Vagina (tissue), 2 donors: ENCODE data around the gene GNAS-AS1.

Experiments
- CTCF ChIP-seq, 3 experiments: fragments of 450-650 bp in 2 of 3; fragments of 200-600 bp in 1 of 3; sonication (generic) in 1 of 3; IDR thresholded peaks; one replicate each; pipeline ENCODE4 v1.5.1; 2017 to 2019; ENCODE audit warnings: antibody characterized with exemption in 3 of 3, mild to moderate bottlenecking in 2 of 3, moderate library complexity in 2 of 3
- POLR2A ChIP-seq, 2 donors: fragments of 450-650 bp; IDR thresholded peaks; one replicate each; pipeline ENCODE4 v1.6.1; 2017; ENCODE audit warnings: antibody characterized with exemption in 2 of 2, mild to moderate bottlenecking in 2 of 2, moderate library complexity in 2 of 2

- TF ChIP-seq CTCF (IDR thresholded peaks at IDR 0.05) (no peak), POLR2A (IDR thresholded peaks at IDR 0.05) (no peak)
Measured at GRCh38 chr20:58853976-58854637, 3.4 kb upstream of the GNAS-AS1 start.
